IgD-negative memory B cell (primary cell): ENCODE results near the gene TMEM247. TPM values are rescaled to one million over a fixed set of nuclear protein-coding genes. Genes with fewer than 3 reads are reported as not detected.

Experiments used
- H3K27ac Mint-ChIP-seq, 3 donors: one replicate each; pipeline ENCODE4 v1.8.0; 2020 to 2022; ENCODE audit warnings: mild to moderate bottlenecking in 3 of 3, mixed read lengths in 3 of 3, moderate library complexity in 1 of 3
- H3K27me3 Mint-ChIP-seq: one replicate; pipeline ENCODE4 v1.8.0; 2021; ENCODE audit warnings: mixed read lengths
- H3K36me3 Mint-ChIP-seq: one replicate; pipeline ENCODE4 v1.8.0; 2020; ENCODE audit warnings: mild to moderate bottlenecking, mixed read lengths
- H3K4me1 Mint-ChIP-seq, 3 donors: one replicate each; pipeline ENCODE4 v1.8.0; 2020 to 2022; ENCODE audit warnings: mixed read lengths in 3 of 3, mild to moderate bottlenecking in 1 of 3
- H3K4me3 Mint-ChIP-seq, 4 donors: one replicate each; pipeline ENCODE4 v1.8.0; 2020 to 2022; ENCODE audit warnings: mild to moderate bottlenecking in 4 of 4, mixed read lengths in 4 of 4, moderate library complexity in 3 of 4
- H3K9me3 Mint-ChIP-seq, 3 donors: one replicate each; pipeline ENCODE4 v1.8.0; 2020 to 2021; ENCODE audit warnings: mixed read lengths in 3 of 3, mild to moderate bottlenecking in 1 of 3
- polyA plus RNA-seq: library from polyadenylated mRNA; unstranded; fragments of 300-500 nt; fragmentation: Illumina TruSeq; gene quantifications from one replicate; pipeline ENCODE4 v1.2.3, GENCODE V29; 2021

TMEM247 gene
- polyA plus RNA-seq, 1 donor from 2014 or later: not detected

DNA sequence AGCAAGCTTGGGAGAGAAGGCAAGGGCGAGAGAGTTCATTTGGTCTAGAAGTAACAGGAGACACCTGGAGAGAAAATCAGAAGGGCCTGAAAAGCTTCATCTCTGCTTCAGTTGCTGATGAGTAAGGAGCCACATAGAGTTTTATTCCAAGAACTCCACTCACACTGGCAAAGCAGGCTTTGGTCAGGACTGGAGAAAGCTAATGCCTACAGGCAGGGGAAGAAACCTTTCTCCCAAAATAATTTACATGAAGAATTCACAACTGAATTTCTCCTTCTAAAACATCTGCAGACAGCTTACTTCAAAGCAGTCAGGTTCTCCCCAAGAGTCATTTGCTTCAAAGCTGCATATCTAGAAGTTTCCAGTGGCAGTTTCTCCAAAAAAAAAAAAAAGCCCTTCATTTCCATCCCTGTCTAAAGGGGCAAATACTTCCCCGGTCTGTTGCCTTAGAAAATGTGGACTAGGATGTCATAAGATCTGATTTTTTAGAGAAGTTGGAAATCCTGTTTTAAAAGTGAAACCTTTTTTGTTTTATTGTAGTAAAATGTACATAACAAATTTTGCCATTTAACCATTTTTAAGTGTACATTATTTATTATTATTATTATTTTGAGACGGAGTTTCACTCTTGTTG, 46.3 kb downstream of the TMEM247 start:
- H3K9me3 Mint-ChIP-seq: peaks cover 0 to 3% (median 2%) of the 10 kb centered on the region in 3 donors
- H3K27me3 Mint-ChIP-seq: no peaks in the 10 kb centered on the region
- peaks cover 4% of the 10 kb centered on the region for H3K36me3 Mint-ChIP-seq
- no peak overlapping the region for H3K27ac Mint-ChIP-seq
- peaks cover 0 to 10% (median 2%) of the 10 kb centered on the region in 3 donors for H3K4me1 Mint-ChIP-seq
- H3K4me3 Mint-ChIP-seq: no peak overlapping the region

DNA sequence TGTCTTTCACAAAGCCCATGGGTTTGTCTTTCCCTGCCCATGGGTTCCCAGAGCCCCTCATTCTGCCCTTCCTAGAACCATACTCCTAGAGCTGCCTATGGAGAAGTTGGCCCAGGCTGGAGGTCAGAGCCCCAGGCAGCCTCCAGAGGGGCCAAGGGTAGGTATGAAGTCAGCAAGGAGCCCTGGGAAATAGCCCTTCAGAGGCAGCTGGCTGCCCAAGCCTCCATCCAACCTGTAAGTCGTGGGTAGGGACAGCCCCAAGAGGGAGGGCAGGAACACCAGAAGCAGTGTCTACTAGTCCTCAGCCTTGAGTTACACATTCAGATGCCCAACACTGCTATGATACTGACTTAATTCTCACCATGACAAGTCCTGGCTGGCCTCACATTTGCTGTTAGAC, 49.5 kb downstream of the TMEM247 start:
- Mint-ChIP-seq H3K27me3 (no peaks in the 10 kb centered on the region), H3K4me1 (peaks cover 0 to 4% (median under 1%) of the 10 kb centered on the region in 3 donors), H3K27ac (peak overlapping the region in 1 of 3 donors; percentile 5), H3K9me3 (peaks cover 2 to 5% (median 4%) of the 10 kb centered on the region in 3 donors), H3K4me3 (no peak overlapping the region), H3K36me3 (peaks cover 4% of the 10 kb centered on the region)

DNA sequence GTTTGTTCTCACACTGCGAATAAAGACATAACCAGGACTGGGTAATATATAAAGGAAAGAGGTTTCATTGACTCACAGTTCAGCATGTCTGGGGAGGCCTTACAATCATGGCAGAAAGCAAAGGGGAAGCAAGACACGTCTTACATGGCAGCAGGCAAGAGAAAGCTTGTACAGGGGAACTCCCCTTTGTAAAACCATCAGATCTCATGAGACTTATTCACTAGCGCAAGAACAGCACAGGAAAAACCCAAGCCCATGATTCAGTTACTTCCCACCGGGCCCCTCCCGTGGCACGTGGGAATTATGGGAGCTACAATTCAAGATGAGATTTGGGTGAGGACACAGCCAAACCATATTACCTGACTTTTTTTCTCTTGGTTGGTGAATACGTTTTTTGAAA, 51.3 kb downstream of the TMEM247 start:
- no peak overlapping the region for H3K4me3 Mint-ChIP-seq
- H3K36me3 Mint-ChIP-seq: peaks cover 8% of the 10 kb centered on the region
- no peak overlapping the region for H3K27ac Mint-ChIP-seq
- H3K4me1 Mint-ChIP-seq: peaks cover 17 to 19% (median 18%) of the 10 kb centered on the region in 3 donors
- H3K9me3 Mint-ChIP-seq: peaks cover 0 to 5% (median 4%) of the 10 kb centered on the region in 3 donors
- H3K27me3 Mint-ChIP-seq: no peaks in the 10 kb centered on the region

DNA sequence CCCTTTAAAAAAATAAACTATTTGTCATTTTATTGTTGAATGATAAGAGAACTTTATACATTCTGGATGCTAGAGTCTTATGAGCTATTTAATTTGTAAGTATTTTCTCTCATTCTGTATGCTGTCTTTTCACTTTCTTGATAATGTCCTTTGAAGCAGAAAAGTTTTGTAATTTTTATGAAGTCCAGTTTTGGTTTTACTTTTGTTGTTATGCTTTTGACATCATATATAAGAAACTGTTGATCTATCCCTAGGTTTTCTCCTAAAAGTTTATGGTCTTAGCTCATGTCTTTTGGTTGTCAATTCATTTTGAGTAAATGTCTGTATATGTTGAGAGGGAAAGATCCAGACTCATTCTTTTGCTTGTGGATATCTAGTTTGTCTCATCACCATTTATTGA, 52.5 kb downstream of the TMEM247 start:
- H3K36me3 Mint-ChIP-seq: peaks cover 8% of the 10 kb centered on the region
- H3K4me3 Mint-ChIP-seq: no peak overlapping the region

More for the DNA sequence above, 52.5 kb downstream of the TMEM247 start:
- Mint-ChIP-seq H3K27me3 (no peaks in the 10 kb centered on the region), H3K4me1 (peaks cover 23 to 27% (median 25%) of the 10 kb centered on the region in 3 donors), H3K9me3 (peaks cover 0 to 5% (median 4%) of the 10 kb centered on the region in 3 donors), H3K27ac (peak overlapping the region in 1 of 3 donors; percentile 33)

Other genes starting within 250 kb of the TMEM247 start
- not detected for gene EPAS1, start 182.2 kb upstream of the TMEM247 start, polyA plus RNA-seq
- 8.0 TPM for gene RHOQ, start 62.9 kb downstream of the TMEM247 start, polyA plus RNA-seq
- gene ATP6V1E2, start 63.0 kb downstream of the TMEM247 start, polyA plus RNA-seq: 11.6 TPM
- gene PIGF, start 137.5 kb downstream of the TMEM247 start, polyA plus RNA-seq: 13.4 TPM
- gene CRIPT, start 137.7 kb downstream of the TMEM247 start, polyA plus RNA-seq: 15.5 TPM
- gene SOCS5, start 219.7 kb downstream of the TMEM247 start, polyA plus RNA-seq: 7.8 TPM